HG02938 (cell line): ENCODE data around the gene ZNF334.

Experiments used
- ATAC-seq: cut with Tn5 transposase; IDR thresholded peaks from one replicate; pipeline ENCODE4 v1.9.1; 2021; ENCODE audit warnings: mild to moderate bottlenecking, moderate library complexity; ENCODE audit not compliant: unreplicated experiment

Gene ZNF334

DNA sequence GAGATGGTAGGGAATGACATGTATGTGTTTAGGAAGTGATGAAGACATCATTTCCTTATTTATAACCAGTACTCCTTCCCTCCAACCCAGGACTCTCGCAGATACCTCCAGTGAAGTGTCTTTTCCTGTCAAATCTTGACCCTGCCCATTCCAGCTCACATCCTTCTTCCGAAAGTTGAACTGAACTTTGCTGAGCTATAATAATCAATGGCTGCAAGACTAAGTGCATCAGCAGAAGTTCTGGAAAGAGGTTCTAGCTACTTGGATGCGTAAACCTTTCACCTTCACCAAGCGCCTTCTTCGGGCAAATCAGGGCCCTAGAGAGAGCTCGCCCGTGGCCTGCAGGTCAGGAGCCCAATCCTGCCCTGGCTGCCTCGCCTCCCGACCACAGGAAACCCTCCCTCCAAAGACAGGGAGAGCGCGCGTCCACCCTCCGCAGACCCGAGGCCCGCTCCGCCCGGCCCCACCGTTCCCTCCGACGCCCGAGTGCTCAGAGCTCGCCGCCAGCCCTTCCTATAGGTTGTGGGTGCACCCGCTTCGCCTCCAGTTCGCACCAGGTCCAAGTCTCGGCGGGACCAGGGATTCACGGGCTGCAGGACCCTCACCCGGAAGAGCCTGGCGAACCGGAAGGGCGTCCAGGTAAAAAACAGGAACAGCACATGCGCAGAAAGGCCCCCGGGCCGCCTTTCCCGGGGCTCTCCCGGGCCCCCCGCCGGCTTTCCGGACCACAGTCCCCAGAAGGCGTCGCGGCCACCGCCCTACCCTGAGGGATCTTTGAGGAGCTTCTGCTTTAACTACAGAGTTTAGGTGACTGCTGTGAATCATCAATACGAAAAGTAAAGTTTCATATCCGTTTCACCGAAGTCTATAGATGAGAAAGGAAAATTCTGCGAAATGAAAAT, at the start of gene ZNF334:
Gene ZNF334 (minus strand): TSS at position 617 of the 902 bp plus-strand sequence. CDS start 1,457 bp downstream, outside the sequence.
- no peak for ATAC-seq

DNA sequence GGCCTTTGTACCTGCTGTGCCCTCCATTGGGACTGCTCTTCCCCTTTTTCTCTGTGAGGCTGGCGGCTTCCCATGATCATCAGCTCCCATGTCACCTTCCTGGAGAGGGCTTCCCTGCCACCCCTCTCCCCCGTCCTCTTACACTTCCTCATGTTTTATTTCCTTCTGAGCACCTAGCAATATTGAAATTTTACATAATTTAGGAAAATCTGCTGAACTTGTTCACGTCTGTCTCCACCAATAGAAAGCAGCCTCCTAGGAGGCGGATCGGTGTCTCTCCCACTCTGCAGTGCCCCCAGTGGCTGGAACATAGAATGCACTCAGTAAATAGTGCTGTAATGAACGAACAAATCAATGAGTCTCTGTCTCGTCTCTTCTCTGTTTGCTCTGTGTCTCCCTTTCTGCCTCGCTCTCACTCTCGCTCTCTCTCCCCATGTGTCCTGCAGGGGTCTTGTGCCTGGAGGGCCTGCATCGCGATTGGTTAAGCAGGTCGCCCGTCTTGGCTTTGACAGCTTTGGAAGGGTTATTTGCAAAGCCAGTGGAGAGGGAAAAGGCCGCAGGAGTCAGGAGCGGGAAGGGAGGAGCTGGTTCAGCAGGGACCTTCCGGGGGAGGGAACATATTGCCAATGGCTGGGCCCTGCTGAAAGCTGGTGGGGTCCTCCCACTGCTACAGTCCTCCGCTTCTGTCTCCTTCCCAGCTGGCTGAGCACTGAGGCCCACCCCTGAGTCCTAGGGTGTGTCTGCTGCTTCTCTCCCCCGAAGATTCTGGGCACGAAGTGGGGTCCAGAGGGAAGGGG, 49.2 kb upstream of the ZNF334 start:
- ATAC-seq: peak; percentile 52

DNA sequence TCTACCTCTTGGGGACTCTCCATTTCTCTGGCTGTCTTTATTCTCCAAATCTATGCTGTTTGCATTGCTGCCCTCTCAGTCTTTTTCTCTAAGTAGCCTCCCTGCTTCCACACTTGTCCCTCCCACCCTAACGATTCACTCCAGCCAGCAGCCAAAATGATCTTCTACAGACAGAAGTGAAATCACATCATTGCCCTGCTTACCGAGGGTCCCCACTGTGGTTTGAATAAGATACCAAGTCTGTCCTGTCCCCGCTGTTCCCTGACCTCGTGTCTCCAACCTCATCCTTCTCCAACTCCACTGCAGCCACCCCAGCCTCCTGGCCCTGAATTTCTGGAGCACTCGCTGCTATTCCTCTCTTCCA, 48.6 kb upstream of the ZNF334 start:
- ATAC-seq: no peak

DNA sequence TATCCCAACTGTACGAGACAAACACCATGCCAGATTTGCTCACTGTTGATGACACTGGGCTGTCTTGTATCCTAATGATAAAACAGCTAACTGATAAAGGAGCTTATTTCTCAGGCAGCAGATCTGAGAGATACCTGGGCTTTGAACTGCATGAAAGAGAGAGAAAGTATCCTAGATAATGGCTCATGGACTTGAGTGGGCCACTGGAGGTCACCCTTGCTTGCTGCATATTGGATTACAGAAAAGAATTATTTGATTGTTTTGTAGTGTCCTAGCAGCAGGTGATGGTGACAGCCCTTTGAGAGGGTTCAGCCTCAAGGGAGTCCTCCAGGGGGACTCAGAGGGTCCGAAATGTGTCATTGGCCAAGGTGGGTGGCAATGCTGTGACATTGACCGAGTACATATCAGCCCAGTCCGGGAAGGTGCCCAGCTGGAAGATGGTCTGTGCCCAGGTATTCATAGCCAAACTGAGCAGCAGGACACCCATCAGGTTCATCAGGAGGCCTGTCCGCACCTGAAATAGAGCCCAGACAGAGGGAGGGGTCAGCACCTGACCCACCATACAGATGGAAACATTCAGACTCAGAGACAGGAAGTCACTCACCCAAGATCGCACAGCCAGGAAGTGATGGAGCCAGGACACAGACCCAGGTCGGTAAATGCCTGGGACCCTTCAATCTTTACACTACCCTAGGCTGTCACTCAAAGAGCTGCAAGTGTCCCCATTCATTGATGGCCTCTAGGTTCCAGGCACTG, 46.5 kb upstream of the ZNF334 start:
- no peak for ATAC-seq

DNA sequence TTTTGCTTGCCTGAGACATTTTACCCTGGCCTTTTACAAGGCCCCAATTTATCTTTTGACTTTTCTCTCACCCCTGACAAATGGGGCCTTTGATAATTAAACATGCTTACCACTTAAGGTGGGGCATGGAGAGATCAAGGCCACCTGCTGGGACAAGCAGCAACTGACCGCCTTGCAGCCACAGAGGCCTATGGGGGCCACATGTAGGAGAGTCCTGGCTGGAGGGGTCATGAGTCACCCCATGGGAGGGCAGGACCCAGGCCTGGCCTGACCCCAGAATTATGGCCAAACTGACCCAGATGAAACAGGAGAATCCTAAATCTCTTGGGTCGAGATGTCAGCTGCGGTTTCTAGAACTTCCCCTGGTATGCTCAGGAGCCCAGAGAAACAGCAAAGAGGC, 45.6 kb upstream of the ZNF334 start:
- no peak for ATAC-seq

DNA sequence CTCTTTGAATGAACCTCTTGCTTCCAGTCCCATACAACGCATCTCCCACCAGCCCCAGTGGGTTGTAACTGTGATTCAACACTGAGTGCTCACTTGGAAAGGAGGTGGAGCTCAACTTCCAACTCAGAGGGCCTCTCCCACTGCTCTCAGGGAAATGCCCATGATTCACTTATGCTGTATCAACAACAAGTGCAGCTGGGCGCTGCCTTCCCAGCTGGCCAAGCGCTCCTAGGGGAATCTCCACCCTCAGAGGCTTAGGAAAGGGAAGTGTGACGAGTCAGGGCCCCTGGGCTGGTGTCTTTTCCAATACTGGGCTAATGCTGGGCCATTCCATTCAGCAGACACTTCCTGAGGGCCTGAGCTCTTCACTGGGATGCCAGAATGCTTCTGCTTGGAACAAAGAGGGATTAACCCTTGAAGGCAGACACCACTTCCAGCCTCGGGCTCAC, 45.2 kb upstream of the ZNF334 start:
- ATAC-seq: no peak

DNA sequence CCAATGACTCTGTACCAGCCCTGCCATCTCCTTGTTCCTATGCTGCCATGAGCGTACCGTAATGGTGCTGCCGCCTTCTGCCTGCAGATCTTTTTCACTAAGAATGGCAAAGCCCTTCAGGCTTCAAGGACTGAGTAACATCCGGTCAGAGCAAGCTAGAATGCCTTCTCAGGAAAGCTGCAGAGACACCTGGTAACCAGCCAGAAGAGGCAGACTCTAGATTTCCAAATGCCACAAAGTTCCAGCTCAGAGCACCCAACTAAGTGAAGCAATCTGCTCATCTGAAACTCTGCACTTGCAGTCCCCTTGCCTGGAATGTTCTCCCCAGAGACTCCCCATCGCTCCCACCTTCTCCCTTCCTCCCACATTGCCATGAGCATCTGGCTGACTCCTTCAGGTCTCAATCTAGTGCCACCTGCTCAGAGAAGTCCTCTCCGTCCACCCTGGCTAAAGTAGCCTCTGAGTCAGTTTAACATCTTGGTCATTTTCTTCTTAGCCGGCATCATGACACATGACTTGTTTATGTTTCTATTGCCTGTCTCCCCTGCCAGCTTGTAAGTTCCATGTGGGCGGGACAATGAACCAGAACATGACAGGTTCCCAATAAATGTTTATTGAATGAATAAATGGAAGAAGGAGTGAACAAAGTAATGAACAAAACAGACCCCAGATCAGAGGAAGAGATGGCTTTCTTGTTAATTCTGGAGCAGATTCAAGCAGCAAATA, 44.0 kb upstream of the ZNF334 start:
- ATAC-seq: no peak

DNA sequence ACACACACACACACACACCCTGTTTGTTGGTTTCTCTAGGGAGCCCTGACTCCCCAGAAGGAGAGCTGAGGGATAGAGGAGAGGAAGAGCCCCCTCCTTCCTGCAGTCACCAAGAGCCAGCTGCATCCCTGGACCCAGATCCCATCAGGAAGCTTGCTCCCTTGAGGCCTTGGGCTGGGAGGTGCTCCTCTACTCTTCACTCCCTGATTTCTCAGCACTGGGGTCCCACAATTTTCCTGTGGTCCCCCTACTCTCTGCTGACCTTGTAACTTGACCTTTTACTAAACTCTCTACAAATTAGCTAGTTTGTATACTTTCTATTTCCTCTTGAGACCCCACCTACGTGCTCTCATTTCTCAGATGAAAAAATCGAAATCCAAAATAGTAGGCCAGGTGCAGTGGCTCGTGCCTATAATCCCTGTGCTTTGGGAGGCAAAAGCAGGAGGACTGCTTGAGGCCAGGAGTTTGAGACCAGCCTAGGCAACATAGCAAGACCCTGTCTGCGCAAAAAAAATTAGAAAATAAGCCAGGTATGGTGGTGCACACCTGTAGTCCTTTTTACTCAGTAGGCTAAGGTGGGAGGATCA, 42.1 kb upstream of the ZNF334 start:
- no peak for ATAC-seq

DNA sequence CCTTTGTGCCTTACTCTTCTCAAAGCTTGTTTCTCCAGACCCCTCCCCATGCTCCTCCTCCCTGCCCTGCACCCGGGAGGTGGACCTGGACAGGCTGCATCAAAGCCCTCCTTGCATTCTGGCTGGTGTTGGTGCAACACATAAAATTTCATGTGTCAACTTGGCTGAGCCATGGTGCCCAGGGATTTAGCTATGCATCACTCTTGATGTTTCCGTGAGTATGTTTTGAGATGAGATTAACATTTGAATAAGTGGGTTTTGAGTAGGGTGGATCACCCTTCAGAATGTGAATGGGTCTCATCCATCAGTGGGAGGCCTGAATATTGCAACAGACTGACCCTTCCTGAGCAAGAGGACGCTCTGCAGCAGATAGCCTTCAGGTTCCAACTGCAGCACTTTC, 41.5 kb upstream of the ZNF334 start:
- no peak for ATAC-seq

DNA sequence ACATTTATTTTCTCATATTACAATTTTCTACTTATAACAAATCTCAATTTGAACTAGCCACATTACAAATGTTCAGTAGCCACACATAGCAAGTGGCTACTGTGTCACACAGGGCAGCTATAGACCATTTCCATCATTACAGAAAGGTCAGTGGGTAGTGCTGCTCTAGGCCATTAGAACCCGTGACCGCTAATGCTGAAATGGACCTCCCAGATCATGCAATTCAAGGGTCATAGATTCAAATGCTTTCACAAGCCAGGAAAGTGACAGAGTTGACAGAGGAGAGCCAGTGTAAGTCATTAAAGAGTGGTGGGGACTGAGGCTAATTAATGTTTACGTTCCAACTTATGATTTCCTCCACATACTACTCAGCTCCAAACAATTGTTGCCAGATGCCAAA, 40.6 kb upstream of the ZNF334 start:
- ATAC-seq: no peak

DNA sequence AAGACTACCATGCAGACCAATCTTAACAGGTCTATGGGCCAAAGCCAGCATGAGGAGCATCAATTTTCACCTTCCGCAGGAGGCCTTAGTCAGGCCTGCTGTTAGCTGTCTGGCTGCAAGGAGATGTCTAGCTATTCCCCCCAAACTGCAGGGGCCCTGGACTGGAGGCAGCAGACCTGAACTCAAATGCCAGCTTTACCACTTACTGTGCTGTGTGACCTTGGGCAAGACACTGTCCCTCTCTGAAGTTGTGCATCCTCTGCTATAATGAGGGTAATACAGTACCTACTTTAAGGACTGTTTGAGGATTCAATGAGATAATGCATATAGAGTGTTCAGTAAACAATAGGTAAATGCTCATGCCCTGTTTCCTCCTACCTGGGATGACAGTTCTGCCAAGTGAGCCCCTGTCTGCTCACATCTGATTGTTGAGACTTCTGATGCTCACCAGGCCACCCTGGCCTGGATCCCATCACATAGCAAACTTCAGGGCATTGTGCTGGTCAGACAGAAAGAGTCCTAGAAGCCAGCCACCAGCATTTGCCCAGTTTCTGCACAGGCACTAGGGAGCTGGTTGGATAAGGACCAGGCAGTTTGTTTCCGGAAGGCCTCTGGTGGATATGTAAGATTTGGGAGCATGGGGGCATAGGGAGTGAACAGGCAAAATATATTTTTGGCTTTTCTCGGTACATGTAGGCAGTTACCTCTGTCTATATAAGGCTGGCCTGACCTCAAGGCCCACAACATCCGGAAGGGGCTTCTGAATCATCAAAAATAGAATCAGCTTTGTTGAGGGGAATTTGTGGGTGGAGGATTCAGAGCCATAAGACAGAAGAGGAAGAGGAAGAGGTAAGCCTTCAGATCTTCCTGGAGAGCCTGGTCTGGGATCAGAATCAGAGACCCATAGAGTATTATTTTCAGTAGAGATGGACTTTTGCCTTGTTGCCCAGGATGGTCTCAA, 39.4 kb upstream of the ZNF334 start:
- peak; percentile 75 for ATAC-seq

DNA sequence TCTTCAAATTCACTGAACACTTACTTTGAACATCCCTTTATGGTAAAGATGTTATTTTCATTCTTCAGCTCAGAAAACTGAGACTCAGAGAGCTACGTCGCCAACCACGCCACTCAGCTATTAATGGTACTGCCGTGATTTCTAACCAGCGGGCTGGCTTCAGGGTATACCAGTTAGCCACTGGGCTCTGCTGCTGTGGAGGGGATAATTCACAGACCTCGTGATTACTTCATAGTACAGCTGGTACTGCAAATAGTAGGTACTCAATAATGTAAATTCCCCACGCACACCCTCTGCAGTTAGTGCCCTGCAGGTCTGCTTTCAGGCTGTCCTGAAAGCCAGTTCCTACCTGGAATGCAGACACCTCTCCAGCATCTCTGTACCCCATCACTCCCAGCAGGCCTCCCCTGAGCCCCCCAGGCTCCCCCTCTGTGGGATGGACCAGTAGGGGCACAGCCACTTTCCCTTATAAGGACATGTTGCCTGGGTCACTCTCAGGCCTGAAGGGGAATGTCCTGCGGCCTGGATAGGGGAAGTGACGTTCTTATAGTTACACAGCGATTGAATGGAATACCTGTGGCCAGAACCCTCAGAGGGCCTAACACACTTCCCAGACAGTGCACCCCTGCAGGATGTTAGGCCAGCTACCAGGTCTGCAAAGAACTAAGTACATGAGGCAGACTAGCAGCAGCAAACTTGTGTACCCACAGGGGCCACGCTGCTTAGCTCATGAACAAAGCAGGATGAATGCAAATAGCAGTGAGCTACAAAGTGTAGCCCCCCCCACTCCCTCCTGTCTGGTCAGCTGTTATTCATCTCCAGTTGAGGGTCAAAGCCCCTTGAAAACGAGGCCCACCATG, 38.4 kb upstream of the ZNF334 start:
- no peak for ATAC-seq

DNA sequence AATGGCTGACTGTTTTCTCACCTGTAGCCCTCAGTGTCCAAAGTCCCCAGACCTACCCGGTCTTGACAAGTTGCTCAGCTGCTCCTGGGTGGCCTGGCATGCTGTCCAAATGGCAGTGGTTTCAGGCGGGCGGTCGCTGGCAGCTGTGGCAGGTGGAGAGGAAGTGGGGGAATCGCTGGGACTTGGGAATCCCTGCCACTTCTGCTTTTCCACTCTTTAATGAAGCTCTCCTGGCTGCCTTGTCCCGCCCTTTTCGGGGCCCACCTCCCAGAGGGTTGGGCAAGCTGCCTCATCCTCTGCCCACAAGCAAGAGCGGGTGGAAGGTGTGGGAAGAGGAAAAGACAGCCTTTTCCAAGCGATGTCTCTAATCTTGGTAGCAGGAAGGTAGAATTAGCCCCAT, 37.1 kb upstream of the ZNF334 start, which contains the start of gene OCSTAMP:
Gene OCSTAMP (minus strand): TSS at position 194 of the 400 bp plus-strand sequence. CDS start 94 bp downstream, at position 100.
- no peak for ATAC-seq

DNA sequence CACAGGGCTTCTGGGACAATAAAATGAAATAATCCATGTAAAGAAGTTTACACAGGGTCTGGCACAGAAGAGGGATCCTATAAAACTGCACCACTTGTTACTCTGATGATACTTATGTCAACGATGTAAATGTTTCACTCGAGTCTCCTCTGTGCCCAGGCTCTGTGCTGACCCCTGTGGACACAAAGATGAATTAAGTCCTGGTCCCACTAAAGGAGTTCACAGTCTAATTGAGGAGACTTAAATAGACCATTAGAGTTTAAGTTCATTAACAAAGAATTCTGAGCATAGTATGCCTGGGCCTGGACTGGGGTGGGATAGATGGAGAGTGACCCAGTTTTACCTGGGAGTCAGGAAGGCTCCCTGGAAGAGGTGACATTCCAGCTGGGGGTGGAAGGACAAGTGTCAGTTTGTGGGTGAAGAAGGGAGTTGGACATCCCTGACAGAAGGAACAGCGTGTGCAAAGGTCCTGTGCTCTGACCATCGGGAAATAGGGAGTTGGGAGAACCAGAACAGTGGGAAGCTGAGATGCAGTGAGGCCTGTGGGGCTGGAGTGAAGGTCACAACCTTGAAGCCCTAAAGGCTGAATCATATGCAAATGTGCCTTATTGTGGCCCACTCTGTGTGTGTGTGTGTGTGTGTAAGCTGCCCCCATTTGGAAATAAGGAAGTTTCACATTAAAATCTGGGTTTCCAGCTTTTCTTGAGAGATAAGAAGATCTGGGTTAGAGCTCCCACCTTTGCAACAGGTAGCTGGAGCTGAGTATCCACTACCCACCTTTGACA, 36.0 kb upstream of the ZNF334 start:
- no peak for ATAC-seq

DNA sequence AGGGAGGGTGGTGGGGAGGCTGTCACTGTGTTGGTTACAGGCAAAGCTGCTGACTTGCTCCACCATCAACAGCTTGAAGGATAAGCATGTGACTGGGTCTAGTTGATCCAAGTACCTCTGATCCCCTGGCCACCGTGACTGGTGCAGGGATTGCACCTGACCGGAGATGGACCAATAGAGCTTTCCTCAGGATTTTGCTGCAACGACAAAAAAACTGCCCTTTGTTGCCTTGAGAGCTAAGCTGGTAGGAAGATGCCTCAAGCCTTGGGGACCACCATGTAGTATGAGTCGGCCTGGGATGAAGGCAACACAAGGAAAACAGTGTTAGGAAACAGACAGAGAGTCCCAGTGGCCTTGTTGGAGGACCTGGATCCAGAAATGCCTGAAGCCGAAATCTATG, 35.3 kb upstream of the ZNF334 start:
- ATAC-seq: no peak

DNA sequence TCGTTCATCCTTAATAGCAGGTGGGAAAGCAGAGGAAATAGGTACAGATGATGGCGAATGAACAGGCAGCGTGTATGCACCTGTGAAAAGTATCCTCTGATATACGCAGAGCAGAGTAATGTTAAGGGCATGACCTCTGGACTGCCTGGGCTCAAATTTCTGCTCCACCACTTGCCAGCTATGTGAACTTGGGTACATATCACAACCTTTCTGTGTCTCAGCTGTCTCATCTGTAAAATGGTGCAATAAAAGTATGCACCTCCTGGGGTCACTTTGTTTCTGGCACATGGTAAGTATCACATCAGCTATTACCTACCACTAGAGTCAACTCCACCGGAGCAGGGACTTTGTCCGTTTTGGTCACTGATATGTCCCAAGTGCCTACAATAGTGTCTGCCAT, 34.6 kb upstream of the ZNF334 start:
- no peak for ATAC-seq

DNA sequence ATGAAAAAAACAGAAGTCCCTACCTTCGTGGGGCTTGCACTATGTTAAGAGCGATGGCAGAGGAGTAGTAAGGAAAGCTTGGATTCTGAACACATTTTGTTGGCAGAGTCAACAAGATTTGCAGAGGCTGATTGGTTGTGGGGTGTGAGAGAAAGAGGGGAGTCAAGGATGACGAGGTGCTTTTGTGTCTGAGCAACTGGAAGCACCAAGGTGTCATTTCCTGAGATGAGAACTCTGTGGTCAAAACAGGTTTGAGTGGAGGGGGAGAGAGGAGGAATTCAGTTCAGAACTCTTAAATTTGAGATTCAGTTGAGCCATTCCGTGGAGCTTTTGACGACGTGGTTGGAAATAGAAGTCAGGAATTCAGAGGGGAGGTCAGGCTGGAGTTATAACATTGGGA, 33.6 kb upstream of the ZNF334 start:
- ATAC-seq: no peak
